WTC11 (cell line): ENCODE data around the gene PRKG2. TPM values are rescaled to one million over a fixed set of nuclear protein-coding genes. Genes with fewer than 3 reads are reported as not detected.

Source experiments
- ATAC-seq: fragments of 200-7000 bp; cut with Tn5 transposase; 2 replicates; pipeline ENCODE4 v1.10.0; 2021; ENCODE audit warnings: mild to moderate bottlenecking, moderate library complexity
- CTCF ChIA-PET: fragments of 300-600 bp; sonication (Branson Sonifier 250); formaldehyde crosslinking; loops from one replicate; lab custom pipeline; 2021; ENCODE audit warnings: antibody characterized with exemption; lab: Charles Lee
- POLR2A ChIA-PET: fragments of 350-600 bp; sonication (Branson Sonifier 250); formaldehyde crosslinking; loops from one replicate; lab custom pipeline; 2021; ENCODE audit warnings: antibody characterized with exemption; lab: Charles Lee
- DNase-seq: peaks from one replicate; pipeline ENCODE4 v3.0.0; 2021; ENCODE audit warnings: low spot score
- H3K27ac Mint-ChIP-seq: 2 replicates; pipeline ENCODE4 v1.8.0; 2021; ENCODE audit warnings: mixed read lengths
- H3K27me3 Mint-ChIP-seq: 2 replicates; pipeline ENCODE4 v1.8.0; 2021; ENCODE audit warnings: low read depth, mild to moderate bottlenecking, moderate library complexity, mixed read lengths
- H3K36me3 Mint-ChIP-seq: 2 replicates; pipeline ENCODE4 v1.8.0; 2021; ENCODE audit warnings: mixed read lengths
- H3K4me1 Mint-ChIP-seq: 2 replicates; pipeline ENCODE4 v1.8.0; 2022; ENCODE audit warnings: mixed read lengths
- H3K4me3 Mint-ChIP-seq: 2 replicates; pipeline ENCODE4 v1.8.0; 2021; ENCODE audit warnings: mild to moderate bottlenecking, moderate library complexity, mixed read lengths
- H3K9me3 Mint-ChIP-seq: 2 replicates; pipeline ENCODE4 v1.8.0; 2021; ENCODE audit warnings: mixed read lengths
- AR ChIP-seq: fragments of 250-450 bp; sonication (Bioruptor Pico); IDR thresholded peaks from 2 replicates; pipeline ENCODE4 v1.9.0; 2021; ENCODE audit warnings: mild to moderate bottlenecking
- CREB1 ChIP-seq: sonication (generic); formaldehyde crosslinking; IDR thresholded peaks from 2 replicates; pipeline ENCODE4 v1.8.0; 2023; ENCODE audit warnings: mild to moderate bottlenecking, missing genetic modification reagents
- CREM ChIP-seq: sonication (generic); formaldehyde crosslinking; IDR thresholded peaks from 2 replicates; pipeline ENCODE4 v1.8.1; 2022; ENCODE audit warnings: mild to moderate bottlenecking, missing genetic modification reagents, moderate library complexity
- ETV6 ChIP-seq: sonication (generic); formaldehyde crosslinking; IDR thresholded peaks from 2 replicates; pipeline ENCODE4 v1.8.1; 2022; ENCODE audit warnings: mild to moderate bottlenecking, missing genetic modification reagents
- FOXJ3 ChIP-seq: sonication (generic); formaldehyde crosslinking; IDR thresholded peaks from 2 replicates; pipeline ENCODE4 v1.9.0; 2021; ENCODE audit warnings: missing genetic modification reagents, mild to moderate bottlenecking, borderline replicate concordance
- GRHL2 ChIP-seq: fragments of 250-450 bp; sonication (Bioruptor Pico); IDR thresholded peaks from 2 replicates; pipeline ENCODE4 v1.8.0; 2022; ENCODE audit warnings: mild to moderate bottlenecking, moderate library complexity; ENCODE audit not compliant: insufficient replicate concordance, severe bottlenecking
- GTF2I ChIP-seq: fragments of 250-450 bp; sonication (Bioruptor Pico); conservative IDR thresholded peaks from 2 replicates; pipeline ENCODE4 v1.4.0; 2021; ENCODE audit warnings: mild to moderate bottlenecking
- KAT7 ChIP-seq: sonication (generic); formaldehyde crosslinking; IDR thresholded peaks from 2 replicates; pipeline ENCODE4 v1.8.1; 2023; ENCODE audit warnings: missing genetic modification reagents, mild to moderate bottlenecking, borderline replicate concordance
- NR3C1 ChIP-seq: sonication (generic); formaldehyde crosslinking; conservative IDR thresholded peaks from 2 replicates; pipeline ENCODE4 v1.8.1; 2023; ENCODE audit warnings: low read depth, mild to moderate bottlenecking, missing genetic modification reagents
- PREB ChIP-seq: sonication (generic); formaldehyde crosslinking; IDR thresholded peaks from 2 replicates; pipeline ENCODE4 v1.8.1; 2022; ENCODE audit warnings: mild to moderate bottlenecking, missing genetic modification reagents, moderate library complexity, borderline replicate concordance
- RELA ChIP-seq: sonication (generic); formaldehyde crosslinking; IDR thresholded peaks from 2 replicates; pipeline ENCODE4 v1.8.1; 2022; ENCODE audit warnings: missing genetic modification reagents, mild to moderate bottlenecking, borderline replicate concordance
- RORB ChIP-seq: fragments of 250-450 bp; sonication (Bioruptor Pico); IDR thresholded peaks from 2 replicates; pipeline ENCODE4 v1.9.0; 2021; ENCODE audit warnings: mild to moderate bottlenecking
- SMAD4 ChIP-seq: sonication (generic); formaldehyde crosslinking; IDR thresholded peaks from 2 replicates; pipeline ENCODE4 v1.8.0; 2022; ENCODE audit warnings: mild to moderate bottlenecking, missing genetic modification reagents
- TEAD1 ChIP-seq: sonication (generic); formaldehyde crosslinking; IDR thresholded peaks from 2 replicates; pipeline ENCODE4 v1.8.0; 2022; ENCODE audit warnings: mild to moderate bottlenecking, missing genetic modification reagents
- USF2 ChIP-seq: sonication (generic); formaldehyde crosslinking; IDR thresholded peaks from 2 replicates; pipeline ENCODE4 v1.8.1; 2023; ENCODE audit warnings: mild to moderate bottlenecking, missing genetic modification reagents, moderate library complexity
- ZMAT4 ChIP-seq: fragments of 250-450 bp; sonication (Bioruptor Pico); IDR thresholded peaks from 2 replicates; pipeline ENCODE4 v1.9.0; 2021; ENCODE audit warnings: mild to moderate bottlenecking
- ZNF263 ChIP-seq: sonication (generic); formaldehyde crosslinking; IDR thresholded peaks from 2 replicates; pipeline ENCODE4 v1.8.1; 2022; ENCODE audit warnings: low read depth, mild to moderate bottlenecking, moderate library complexity, missing genetic modification reagents
- ZNF317 ChIP-seq: sonication (generic); formaldehyde crosslinking; IDR thresholded peaks from 2 replicates; pipeline ENCODE4 v1.8.1; 2023; ENCODE audit warnings: low read depth, mild to moderate bottlenecking, moderate library complexity, missing genetic modification reagents, borderline replicate concordance
- ZNF512 ChIP-seq: sonication (generic); formaldehyde crosslinking; IDR thresholded peaks from 2 replicates; pipeline ENCODE4 v1.8.1; 2022; ENCODE audit warnings: missing genetic modification reagents, borderline replicate concordance
- total RNA-seq: library from RNA; stranded (reverse); gene quantifications from 3 replicates; pipeline ENCODE4 v1.2.3, GENCODE V29; 2021

Gene PRKG2
- total RNA-seq, 1 experiment from 2014 or later = 2.7 TPM

GRCh38 chr4:81060587-81061343 lies 154.3 kb downstream of the PRKG2 start (continued):
- TF ChIP-seq USF2 (no peak), KAT7 (CRISPR knock-in tag) (no peak), PREB (CRISPR knock-in tag) (no peak), AR (CRISPR knock-in tag) (no peak), GTF2I (CRISPR knock-in tag) (no peak), RORB (no peak), CREB1 (CRISPR knock-in tag) (no peak), GRHL2 (CRISPR knock-in tag) (no peak), ZNF512 (no peak), ZNF263 (no peak), TEAD1 (no peak), NR3C1 (CRISPR knock-in tag) (no peak), ZMAT4 (CRISPR knock-in tag) (no peak)

- no peak for TF ChIP-seq ETV6
- TF ChIP-seq SMAD4 (CRISPR knock-in tag) = no peak
- no peak for TF ChIP-seq RELA (CRISPR knock-in tag)
- no peak for TF ChIP-seq ZNF317 (CRISPR knock-in tag)
- TF ChIP-seq FOXJ3 = no peak
- no peak for TF ChIP-seq CREM (CRISPR knock-in tag)
- CTCF ChIA-PET = no interaction called here
- Mint-ChIP-seq H3K27me3 (no peaks in the 10 kb centered on the region), H3K36me3 (no peaks in the 10 kb centered on the region), H3K4me1 (peaks cover 9% of the 10 kb centered on the region), H3K9me3 (no peaks in the 10 kb centered on the region), H3K4me3 (no peak overlapping the region), H3K27ac (no peak overlapping the region)
- ATAC-seq = no peak
- POLR2A ChIA-PET = no interaction called here
- DNase-seq = no peak
Measured at GRCh38 chr4:81058621-81059020, 156.4 kb downstream of the PRKG2 start.
